ENCODE results near the gene GRB2. TPM values are rescaled to one million over a fixed set of nuclear protein-coding genes. Genes with fewer than 3 reads are reported as not detected.
"Not testable (repeated sequence)": the region's sequence is repeated elsewhere in the genome, so short reads cannot be mapped to it uniquely, and the experiment has no call there.

GRB2 gene
- total RNA-seq, 1 donor from 2014 or later: 61.8 TPM

GRCh38 chr17:75387771-75388170, 17.7 kb downstream of the GRB2 start:
- Mint-ChIP-seq H3K27ac (no peak overlapping the region), H3K9me3 (no peaks in the 10 kb centered on the region), H3K36me3 (peaks cover 8% of the 10 kb centered on the region), H3K27me3 (ENCODE audit: low read depth) (no peaks in the 10 kb centered on the region), H3K4me1 (peaks cover 19% of the 10 kb centered on the region), H3K4me3 (no peak overlapping the region)
- no peak for DNase-seq (ENCODE audit: low spot score in 2 of 2, unreplicated experiment in 2 of 2)
- TF ChIP-seq CTCF (IDR thresholded peaks at IDR 0.05; ENCODE audit: unreplicated experiment): no peak

GRCh38 chr17:75386430-75386829, 19.0 kb downstream of the GRB2 start:
- no peak overlapping the region for H3K4me3 Mint-ChIP-seq
- TF ChIP-seq CTCF (IDR thresholded peaks at IDR 0.05; ENCODE audit: unreplicated experiment): no peak
- no peak for DNase-seq (ENCODE audit: low spot score in 2 of 2, unreplicated experiment in 2 of 2)
- H3K9me3 Mint-ChIP-seq: no peaks in the 10 kb centered on the region
- H3K36me3 Mint-ChIP-seq: peaks cover 8% of the 10 kb centered on the region
- no peaks in the 10 kb centered on the region for H3K27me3 Mint-ChIP-seq (ENCODE audit: low read depth)
- H3K4me1 Mint-ChIP-seq: peaks cover 11% of the 10 kb centered on the region
- H3K27ac Mint-ChIP-seq: no peak overlapping the region

GRCh38 chr17:75384751-75385150, 20.7 kb downstream of the GRB2 start:
- no peak for DNase-seq (ENCODE audit: low spot score in 2 of 2, unreplicated experiment in 2 of 2)
- no peak overlapping the region for H3K27ac Mint-ChIP-seq
- H3K4me1 Mint-ChIP-seq: peaks cover 4% of the 10 kb centered on the region
- H3K36me3 Mint-ChIP-seq: peaks cover 5% of the 10 kb centered on the region
- H3K4me3 Mint-ChIP-seq: no peak overlapping the region
- H3K9me3 Mint-ChIP-seq: no peaks in the 10 kb centered on the region
- TF ChIP-seq CTCF (IDR thresholded peaks at IDR 0.05; ENCODE audit: unreplicated experiment): no peak
- no peaks in the 10 kb centered on the region for H3K27me3 Mint-ChIP-seq (ENCODE audit: low read depth)

- Mint-ChIP-seq H3K9me3 (no peaks in the 10 kb centered on the region), H3K27ac (peak overlapping the region; percentile 23), H3K36me3 (peaks cover 5% of the 10 kb centered on the region), H3K27me3 (ENCODE audit: low read depth) (no peaks in the 10 kb centered on the region), H3K4me3 (no peak overlapping the region), H3K4me1 (peaks cover 4% of the 10 kb centered on the region)
- no peak for DNase-seq (ENCODE audit: low spot score in 2 of 2, unreplicated experiment in 2 of 2)
- no peak for TF ChIP-seq CTCF (IDR thresholded peaks at IDR 0.05; ENCODE audit: unreplicated experiment)
Observed at GRCh38 chr17:75383842-75384195, 21.7 kb downstream of the GRB2 start.

GRCh38 chr17:75380750-75381149, 24.7 kb downstream of the GRB2 start:
- Mint-ChIP-seq H3K9me3 (no peaks in the 10 kb centered on the region), H3K4me1 (peaks cover 4% of the 10 kb centered on the region), H3K27ac (peak overlapping the region; percentile 57), H3K4me3 (no peak overlapping the region), H3K27me3 (ENCODE audit: low read depth) (no peaks in the 10 kb centered on the region), H3K36me3 (no peaks in the 10 kb centered on the region)
- no peak for TF ChIP-seq CTCF (IDR thresholded peaks at IDR 0.05; ENCODE audit: unreplicated experiment)
- DNase-seq (ENCODE audit: low spot score in 2 of 2, unreplicated experiment in 2 of 2): no peak

GRCh38 chr17:75380315-75380714, 25.2 kb downstream of the GRB2 start:
- Mint-ChIP-seq H3K9me3 (no peaks in the 10 kb centered on the region), H3K27ac (peak overlapping the region; percentile 57), H3K36me3 (peaks cover 1% of the 10 kb centered on the region), H3K4me1 (peaks cover 4% of the 10 kb centered on the region), H3K4me3 (no peak overlapping the region), H3K27me3 (ENCODE audit: low read depth) (no peaks in the 10 kb centered on the region)
- DNase-seq (ENCODE audit: low spot score in 2 of 2, unreplicated experiment in 2 of 2): no peak
- no peak for TF ChIP-seq CTCF (IDR thresholded peaks at IDR 0.05; ENCODE audit: unreplicated experiment)

GRCh38 chr17:75379426-75379825, 26.1 kb downstream of the GRB2 start:
- H3K27ac Mint-ChIP-seq; DNase-seq (ENCODE audit: low spot score in 2 of 2, unreplicated experiment in 2 of 2); H3K27me3 Mint-ChIP-seq (ENCODE audit: low read depth); H3K4me3 Mint-ChIP-seq; H3K9me3 Mint-ChIP-seq; H3K36me3 Mint-ChIP-seq; H3K4me1 Mint-ChIP-seq: not testable (repeated sequence)

Data from mesothelial cell of epicardium (in vitro differentiated cells).